ENCODE measurements around the gene SCNN1G.

DNA sequence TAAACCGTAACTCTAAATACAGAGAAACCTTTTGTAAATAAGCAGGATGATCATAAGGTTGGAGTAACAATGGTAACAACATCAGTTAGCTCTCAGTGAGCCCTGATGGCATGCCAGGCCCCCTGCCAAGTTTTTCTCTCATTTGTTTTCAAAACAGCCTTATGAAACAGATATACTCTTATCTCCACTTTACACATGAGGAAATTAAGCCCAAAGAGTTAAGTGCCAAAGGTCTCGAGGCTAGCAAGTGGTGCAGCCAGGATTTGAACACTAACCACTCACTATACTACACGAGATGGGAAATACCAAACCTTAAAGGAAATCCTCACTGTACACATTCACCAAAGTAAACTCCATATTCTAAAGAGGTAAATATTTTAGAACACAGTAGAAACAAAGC, 48.3 kb upstream of the SCNN1G start:
- TF ChIP-seq, protein P1, sequence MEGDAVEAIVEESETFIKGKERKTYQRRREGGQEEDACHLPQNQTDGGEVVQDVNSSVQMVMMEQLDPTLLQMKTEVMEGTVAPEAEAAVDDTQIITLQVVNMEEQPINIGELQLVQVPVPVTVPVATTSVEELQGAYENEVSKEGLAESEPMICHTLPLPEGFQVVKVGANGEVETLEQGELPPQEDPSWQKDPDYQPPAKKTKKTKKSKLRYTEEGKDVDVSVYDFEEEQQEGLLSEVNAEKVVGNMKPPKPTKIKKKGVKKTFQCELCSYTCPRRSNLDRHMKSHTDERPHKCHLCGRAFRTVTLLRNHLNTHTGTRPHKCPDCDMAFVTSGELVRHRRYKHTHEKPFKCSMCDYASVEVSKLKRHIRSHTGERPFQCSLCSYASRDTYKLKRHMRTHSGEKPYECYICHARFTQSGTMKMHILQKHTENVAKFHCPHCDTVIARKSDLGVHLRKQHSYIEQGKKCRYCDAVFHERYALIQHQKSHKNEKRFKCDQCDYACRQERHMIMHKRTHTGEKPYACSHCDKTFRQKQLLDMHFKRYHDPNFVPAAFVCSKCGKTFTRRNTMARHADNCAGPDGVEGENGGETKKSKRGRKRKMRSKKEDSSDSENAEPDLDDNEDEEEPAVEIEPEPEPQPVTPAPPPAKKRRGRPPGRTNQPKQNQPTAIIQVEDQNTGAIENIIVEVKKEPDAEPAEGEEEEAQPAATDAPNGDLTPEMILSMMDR (conservative IDR thresholded peaks at IDR 0.05; ENCODE audit: low read length) = no peak
- no peak for TF ChIP-seq EZH2phosphoT487 (IDR thresholded peaks at IDR 0.05; ENCODE audit: borderline replicate concordance)

Data from Loucy (cell line).